Brain microvascular endothelial cell (primary cell): Measurements from ENCODE around the gene FYN.

Experiments used
- DNase-seq: peaks from one replicate; pipeline ENCODE4 v3.0.0-alpha.2; 2020
- H3K27ac ChIP-seq: fragments of 250-450 bp; sonication (Bioruptor Pico); 2 replicates; pipeline ENCODE4 v1.5.1; 2020; ENCODE audit warnings: mild to moderate bottlenecking, moderate library complexity
- H3K27me3 ChIP-seq: fragments of 250-450 bp; sonication (Bioruptor Pico); replicated peaks from 2 replicates; pipeline ENCODE4 v1.5.1; 2020; ENCODE audit warnings: mild to moderate bottlenecking
- H3K36me3 ChIP-seq: fragments of 250-450 bp; sonication (Bioruptor Pico); replicated peaks from 2 replicates; pipeline ENCODE4 v1.5.1; 2020; ENCODE audit warnings: mild to moderate bottlenecking
- H3K4me3 ChIP-seq: 2 replicates; pipeline ENCODE4 v1.5.1; 2011; ENCODE audit warnings: low read depth, mild to moderate bottlenecking, control low read depth, low read length, moderate library complexity
- CTCF ChIP-seq: IDR thresholded peaks from 2 replicates; pipeline ENCODE4 v1.5.1; 2011; ENCODE audit warnings: low read depth, mild to moderate bottlenecking, moderate library complexity, low read length, control low read depth, inconsistent platforms; ENCODE audit errors: missing control alignments
- in situ Hi-C: cut with HindIII; loops from 2 replicates; pipeline ENCODE4 v1.10.0; 2017; ENCODE audit warnings: low sequenced_read_pairs, low pct_ligation_motif_present

The FYN gene

GRCh38 chr6:111650049-111650448 is 223.2 kb downstream of the FYN start:
- H3K27me3 ChIP-seq: no peaks in the 10 kb centered on the region
- no peak overlapping the region for H3K27ac ChIP-seq
- no peak for TF ChIP-seq CTCF
- no peak for DNase-seq
- in situ Hi-C loops: no loop called here
- no peaks in the 10 kb centered on the region for H3K36me3 ChIP-seq
- H3K4me3 ChIP-seq: no peak overlapping the region

- no peak overlapping the region for H3K4me3 ChIP-seq
- no peak for DNase-seq
- H3K36me3 ChIP-seq: no peaks in the 10 kb centered on the region
- no peaks in the 10 kb centered on the region for H3K27me3 ChIP-seq
- in situ Hi-C loops: no loop called here
- TF ChIP-seq CTCF: no peak
- no peak overlapping the region for H3K27ac ChIP-seq
Observed at GRCh38 chr6:111648100-111648499, 225.2 kb downstream of the FYN start.

DNA sequence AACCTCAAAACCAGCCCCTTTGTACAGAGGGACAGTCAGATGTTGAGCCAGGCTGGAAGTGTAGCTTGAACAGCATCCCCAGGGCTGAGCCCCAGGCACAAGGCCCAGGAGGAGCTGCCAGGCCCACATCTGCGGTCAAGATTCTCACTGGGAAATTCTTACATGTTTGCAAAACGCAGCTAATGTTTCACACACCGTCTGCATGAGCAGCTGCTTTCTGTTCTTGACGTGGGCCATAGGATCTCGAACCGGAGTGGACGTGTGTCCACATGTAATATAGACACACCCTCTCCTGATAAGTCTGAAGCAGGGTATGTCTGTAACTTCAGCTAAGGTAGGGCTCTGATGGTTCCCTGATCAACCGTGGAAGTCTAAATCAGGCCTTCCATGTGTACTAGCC is 226.3 kb downstream of the FYN start:
- DNase-seq: no peak
- no peaks in the 10 kb centered on the region for H3K36me3 ChIP-seq
- H3K4me3 ChIP-seq: no peak overlapping the region
- H3K27ac ChIP-seq: no peak overlapping the region
- in situ Hi-C loops: no loop called here
- TF ChIP-seq CTCF: no peak
- no peaks in the 10 kb centered on the region for H3K27me3 ChIP-seq

DNA sequence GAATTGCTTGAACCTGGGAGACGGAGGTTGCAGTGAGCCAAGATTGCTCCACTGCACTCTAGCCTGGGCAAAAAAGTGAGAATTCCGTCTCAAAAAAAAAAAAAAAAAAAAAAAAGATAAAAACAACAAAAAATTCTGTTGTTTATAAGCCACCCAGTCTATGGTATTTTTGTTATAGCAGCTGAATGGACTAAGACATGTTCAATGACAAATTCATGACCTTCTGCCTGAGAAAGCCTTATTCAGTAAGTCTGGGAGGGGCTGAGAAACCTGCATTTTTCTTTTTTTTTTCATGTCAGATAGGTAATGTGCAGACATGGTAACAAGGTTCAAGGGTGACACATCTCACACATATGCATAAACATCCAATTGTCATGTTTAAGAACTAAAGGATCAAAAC is 227.2 kb downstream of the FYN start:
- Histone ChIP-seq H3K36me3 (no peaks in the 10 kb centered on the region), H3K4me3 (no peak overlapping the region), H3K27ac (no peak overlapping the region), H3K27me3 (no peaks in the 10 kb centered on the region)
- in situ Hi-C loops: no loop called here
- DNase-seq: no peak
- TF ChIP-seq CTCF: no peak

DNA sequence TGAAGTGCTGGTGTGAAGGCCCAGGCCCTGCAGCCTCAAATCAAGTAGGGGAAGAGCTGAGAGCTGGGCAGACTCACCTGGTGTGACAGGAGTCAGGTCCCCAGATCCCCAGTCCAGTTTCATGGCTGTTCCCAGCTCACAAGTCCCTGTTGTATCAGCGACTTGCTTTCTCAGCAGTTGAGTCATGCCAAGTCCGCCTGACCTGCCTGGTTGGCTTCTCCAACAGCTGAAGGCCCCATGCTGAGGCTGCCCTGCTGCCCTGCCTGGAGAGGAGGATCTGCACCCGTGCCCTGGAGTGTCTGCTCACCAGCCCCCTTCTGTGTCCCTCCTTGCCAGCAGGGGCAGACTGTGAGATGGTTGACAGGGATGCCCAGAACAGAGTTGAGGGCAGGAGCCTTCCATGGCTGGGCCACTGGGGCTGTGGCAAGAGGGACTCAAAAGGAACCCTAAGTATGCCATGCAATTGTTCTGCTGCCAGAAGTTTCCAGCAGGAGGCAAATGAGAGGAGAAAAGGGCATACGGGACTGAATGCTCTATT is 228.3 kb downstream of the FYN start:
- Histone ChIP-seq H3K27me3 (no peaks in the 10 kb centered on the region), H3K4me3 (no peak overlapping the region), H3K36me3 (no peaks in the 10 kb centered on the region), H3K27ac (no peak overlapping the region)
- DNase-seq: no peak
- TF ChIP-seq CTCF: no peak
- in situ Hi-C loops: no loop called here

DNA sequence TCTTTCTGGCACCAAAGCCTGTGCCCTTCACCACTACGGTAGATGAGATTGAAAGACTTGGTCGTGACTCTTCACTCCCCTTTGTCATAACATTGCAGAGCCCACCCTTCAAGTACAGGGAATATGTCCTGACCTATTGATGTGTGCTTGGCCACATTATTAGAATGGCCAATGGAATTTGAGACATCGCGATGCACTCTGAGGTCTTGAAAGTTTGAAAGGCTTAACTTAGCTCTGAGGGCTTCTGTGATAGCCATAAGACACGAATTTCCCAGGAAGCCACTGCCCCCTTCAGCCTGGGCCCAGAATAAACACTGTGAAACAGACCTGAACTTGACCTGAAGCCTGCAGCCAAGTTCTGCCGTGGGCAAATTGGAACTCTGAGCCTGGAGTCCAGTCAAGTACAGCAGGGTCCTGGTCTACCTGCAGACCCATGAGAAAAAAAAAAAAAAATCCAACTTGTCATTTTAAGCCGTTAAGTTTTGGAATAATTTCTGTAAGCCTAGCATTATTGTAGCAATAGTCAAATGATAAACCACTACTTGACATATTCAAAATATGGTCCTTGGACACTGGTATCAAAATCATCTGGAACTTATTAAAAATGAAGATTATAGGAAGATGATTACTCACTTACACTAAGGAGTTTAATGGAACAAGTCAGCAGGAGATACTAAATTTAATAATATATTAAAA is 230.6 kb downstream of the FYN start:
- peak; percentile 84 for TF ChIP-seq CTCF
- no peaks in the 10 kb centered on the region for H3K27me3 ChIP-seq
- in situ Hi-C loops: no loop called here
- peak; percentile 66 for DNase-seq
- H3K36me3 ChIP-seq: no peaks in the 10 kb centered on the region
- no peak overlapping the region for H3K4me3 ChIP-seq
- H3K27ac ChIP-seq: no peak overlapping the region
